22Rv1 (cell line): Measurements from ENCODE around the gene CDK6.
"Not testable (repeated sequence)": the region's sequence is repeated elsewhere in the genome, so short reads cannot be mapped to it uniquely, and the experiment has no call there.

Experiments used
- H3K27ac ChIP-seq: fragments of 450-650 bp; 2 replicates; pipeline ENCODE4 v1.5.1; 2017
- CTCF ChIP-seq: fragments of 450-650 bp; IDR thresholded peaks from 2 replicates; pipeline ENCODE4 v1.5.1; 2017; ENCODE audit warnings: mild to moderate bottlenecking
- ZFX ChIP-seq: fragments of 450-650 bp; IDR thresholded peaks from 2 replicates; pipeline ENCODE4 v1.6.1; 2017; ENCODE audit warnings: antibody characterized with exemption, borderline replicate concordance

The CDK6 gene

GRCh38 chr7:92750447-92750839 is 85.9 kb downstream of the CDK6 start:
- no peak for TF ChIP-seq ZFX
- no peak for TF ChIP-seq CTCF
- H3K27ac ChIP-seq: no peak overlapping the region

- H3K27ac ChIP-seq: no peak overlapping the region
These were observed 86.4 kb downstream of the CDK6 start for GRCh38 chr7:92749832-92750446.

GRCh38 chr7:92749327-92749755 is 87.0 kb downstream of the CDK6 start:
- H3K27ac ChIP-seq: no peak overlapping the region
- TF ChIP-seq CTCF: no peak
- no peak for TF ChIP-seq ZFX

More at GRCh38 chr7:92749832-92750446, 86.4 kb downstream of the CDK6 start:
- TF ChIP-seq ZFX (no peak), CTCF (no peak)

GRCh38 chr7:92748495-92748894 is 87.9 kb downstream of the CDK6 start:
- no peak for TF ChIP-seq ZFX
- no peak for TF ChIP-seq CTCF
- H3K27ac ChIP-seq: no peak overlapping the region

- TF ChIP-seq ZFX (no peak), CTCF (no peak)
- H3K27ac ChIP-seq: no peak overlapping the region
These were observed 89.1 kb downstream of the CDK6 start for GRCh38 chr7:92747041-92747835.

- no peak for TF ChIP-seq ZFX
- TF ChIP-seq CTCF: no peak
- H3K27ac ChIP-seq: no peak overlapping the region
These were observed 91.1 kb downstream of the CDK6 start for GRCh38 chr7:92745241-92745640.

GRCh38 chr7:92744180-92744579 is 92.2 kb downstream of the CDK6 start:
- not testable (repeated sequence) for H3K27ac ChIP-seq

- no peak overlapping the region for H3K27ac ChIP-seq
- no peak for TF ChIP-seq CTCF
- no peak for TF ChIP-seq ZFX
These were observed 94.2 kb downstream of the CDK6 start for GRCh38 chr7:92742186-92742585.
